CD4-positive, alpha-beta T cell treated with Interleukin-4 for 4 hours (primary cell): ENCODE measurements around the gene TMIGD3.

Source experiments
- DNase-seq: peaks from one replicate; pipeline ENCODE4 v3.0.0-alpha.2; 2020

Gene TMIGD3

DNA sequence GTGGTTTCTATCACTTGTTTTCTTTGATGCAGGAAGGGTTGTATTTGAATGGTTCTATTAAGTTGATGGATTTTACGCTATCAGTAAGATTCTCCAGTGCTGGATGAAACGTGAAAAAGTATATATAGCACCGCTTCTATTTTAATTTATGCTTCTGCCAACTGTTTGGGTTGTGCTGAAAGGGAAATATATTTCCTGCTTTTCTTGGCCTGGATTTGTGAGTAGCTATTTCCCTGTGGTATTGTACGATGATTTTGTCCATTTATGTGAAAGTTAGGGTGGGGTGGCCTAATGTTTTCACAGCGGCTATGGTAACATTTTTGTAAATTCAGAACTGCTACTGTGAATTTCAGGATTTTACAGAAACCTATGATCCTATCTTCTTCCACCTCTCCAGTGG is 29.3 kb downstream of the TMIGD3 start:
- no peak for DNase-seq

DNA sequence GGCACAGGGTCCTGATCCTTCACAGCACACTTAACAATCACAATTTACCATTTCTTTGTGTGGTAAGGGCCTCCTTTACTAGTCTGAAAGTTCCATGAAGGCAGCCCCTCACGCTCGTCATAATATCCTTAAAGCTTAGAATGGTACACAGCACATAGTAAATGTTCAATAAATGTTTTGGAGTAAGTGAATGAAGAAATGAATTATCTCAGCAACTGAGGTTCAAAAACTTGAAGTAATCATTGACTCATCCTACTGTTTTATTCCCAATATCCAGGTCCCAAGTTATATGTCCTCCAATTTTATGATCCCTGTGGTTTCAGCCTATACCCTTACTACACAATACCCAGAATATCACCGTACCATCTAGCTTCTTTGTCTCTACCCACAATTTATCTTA is 31.9 kb downstream of the TMIGD3 start:
- DNase-seq: no peak

DNA sequence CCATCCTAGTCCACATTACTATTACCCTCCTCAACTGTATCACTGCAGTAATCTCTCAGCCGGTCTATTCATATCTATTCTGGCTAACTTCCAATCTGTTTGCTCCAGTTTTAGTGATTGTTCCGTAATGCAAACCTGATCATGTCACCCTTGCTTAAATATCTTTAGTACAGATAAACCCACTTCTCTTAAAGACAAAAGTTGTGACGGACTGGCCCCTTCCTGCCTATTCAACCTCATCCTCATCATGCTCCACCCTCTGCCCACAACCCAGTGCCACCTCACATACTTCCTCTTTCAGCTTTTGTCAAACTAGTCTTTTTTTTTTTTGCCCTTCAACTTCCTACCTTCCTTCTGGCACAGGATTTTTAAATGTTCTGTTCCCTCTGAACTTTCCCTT is 32.4 kb downstream of the TMIGD3 start:
- DNase-seq: peak; percentile 87

DNA sequence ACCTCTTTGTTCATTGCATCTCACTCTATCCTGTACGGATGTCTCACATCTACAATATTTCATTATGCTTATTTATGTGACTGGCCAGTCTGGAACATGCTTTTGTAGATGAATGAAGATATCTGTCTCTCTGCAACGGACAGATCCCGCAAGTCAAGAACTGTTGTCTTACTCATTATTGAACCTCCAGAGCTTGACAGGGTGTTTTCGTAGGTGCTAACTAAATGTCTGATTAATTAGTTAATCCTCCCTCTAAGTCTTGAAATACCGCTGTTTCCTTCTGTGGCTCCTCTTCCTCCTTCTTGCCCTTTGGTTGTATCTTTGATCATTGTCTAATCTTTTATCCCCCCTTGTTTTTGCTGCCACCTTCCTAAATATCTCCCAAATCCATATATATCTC is 32.8 kb downstream of the TMIGD3 start:
- DNase-seq: peak; percentile 24

DNA sequence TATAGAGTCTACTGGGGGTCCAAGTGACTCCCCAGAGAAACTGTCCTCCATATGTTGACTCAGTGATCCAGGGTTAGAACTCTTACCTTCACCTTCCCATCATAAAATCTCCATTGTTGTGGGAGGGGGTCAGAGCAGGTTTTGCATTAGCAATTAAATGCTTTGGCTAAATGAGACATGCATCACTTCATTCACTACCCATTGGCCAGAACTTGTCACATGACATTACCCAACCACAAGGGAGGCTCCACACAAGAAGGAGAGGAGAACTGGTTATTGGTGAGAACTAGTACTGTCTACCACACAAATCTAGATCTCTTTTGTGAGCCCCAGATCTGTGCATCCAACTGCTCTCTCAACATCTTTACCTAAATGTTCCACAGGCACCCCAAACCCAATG is 33.9 kb downstream of the TMIGD3 start:
- DNase-seq: no peak

DNA sequence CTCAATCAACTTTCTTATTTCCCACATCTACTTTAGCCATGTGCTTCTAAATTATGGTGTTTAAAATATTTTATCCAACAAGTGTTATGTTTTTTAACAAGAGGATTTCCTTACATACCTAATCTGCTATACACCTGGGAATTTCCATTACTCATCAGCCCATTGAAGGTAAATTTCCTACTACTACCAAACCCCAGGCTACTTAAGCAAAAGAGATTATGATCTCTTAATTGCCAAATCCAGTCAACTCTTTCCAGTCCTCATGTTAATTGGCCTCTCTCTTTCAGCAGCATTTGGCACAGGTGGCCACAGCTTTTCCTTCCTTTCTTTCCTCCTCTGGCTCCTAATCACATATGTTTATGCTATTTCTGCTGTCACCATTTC is 34.7 kb downstream of the TMIGD3 start:
- no peak for DNase-seq

DNA sequence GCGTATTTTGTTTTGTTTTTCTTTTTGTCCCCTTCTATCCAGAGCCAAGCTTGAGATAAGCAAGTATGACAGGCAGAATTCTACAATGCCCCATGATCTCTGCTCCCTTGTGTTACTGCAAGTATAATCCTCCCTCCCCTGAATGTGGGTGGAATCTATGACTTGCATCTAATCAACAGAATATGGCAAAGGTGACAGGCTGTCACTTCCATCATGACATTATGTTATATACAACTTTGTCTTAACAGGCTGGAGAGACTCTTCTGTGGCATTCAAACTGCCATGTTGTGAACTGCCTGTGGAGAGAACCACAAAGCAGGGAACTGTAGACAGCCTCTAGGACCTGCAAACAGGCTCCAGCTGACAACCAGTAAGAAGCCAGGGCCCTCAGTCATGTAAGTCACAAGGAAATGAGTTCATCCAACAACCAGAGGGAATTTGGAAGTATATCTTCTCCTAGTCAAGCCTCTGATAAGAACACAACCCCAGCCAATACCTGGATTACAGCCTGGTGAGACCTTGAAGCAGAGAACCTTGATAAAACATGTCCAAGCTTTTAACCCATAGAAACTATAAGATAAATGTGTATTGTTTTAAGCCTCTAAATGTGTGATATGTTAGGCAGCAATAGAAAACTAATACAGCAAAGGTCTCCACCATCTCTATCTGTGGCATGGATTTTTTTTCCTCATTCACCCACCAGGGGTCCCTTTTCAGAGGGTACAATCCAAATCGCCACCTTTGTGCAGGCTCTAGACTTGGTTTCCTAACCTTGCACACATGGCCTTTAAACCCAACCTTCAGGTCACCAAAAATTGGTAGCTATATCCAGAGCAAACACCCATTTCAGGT is 35.3 kb downstream of the TMIGD3 start:
- no peak for DNase-seq

DNA sequence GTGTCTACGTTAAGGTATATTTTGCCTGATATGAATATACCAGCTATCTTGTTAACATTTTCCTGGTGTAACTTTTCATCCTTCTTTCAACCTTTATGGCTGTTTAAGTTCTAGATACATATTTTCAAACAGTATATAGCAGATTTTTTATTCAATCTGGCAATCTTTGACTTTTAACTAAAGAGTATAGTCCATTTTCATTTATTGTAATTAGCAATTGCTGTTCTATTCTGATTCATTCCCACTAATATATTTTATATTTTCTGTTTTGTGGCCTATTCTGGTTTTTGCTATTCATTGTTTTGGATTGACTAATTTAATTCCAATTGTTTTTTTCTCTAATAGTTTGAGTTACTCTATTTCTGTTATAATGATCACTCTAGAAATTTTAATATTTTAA is 37.0 kb downstream of the TMIGD3 start:
- DNase-seq: no peak

DNA sequence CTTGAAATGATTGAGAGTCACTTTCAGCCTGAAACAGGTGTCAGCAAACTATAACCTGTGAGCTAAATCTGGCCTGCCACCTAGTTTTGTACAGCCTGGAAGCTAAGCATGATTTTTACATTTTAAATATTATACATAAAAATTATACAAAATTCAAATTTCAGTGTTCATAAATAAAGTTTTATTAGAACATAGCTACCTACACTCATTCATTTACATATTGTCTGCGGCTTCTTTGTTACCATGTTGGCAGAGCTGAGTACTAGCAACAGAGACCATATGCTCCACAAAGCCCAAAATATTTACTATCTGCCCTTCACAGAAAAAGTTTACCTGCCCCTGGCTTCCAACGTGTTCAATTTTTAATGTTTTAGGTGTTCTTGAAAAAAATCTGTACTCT is 37.7 kb downstream of the TMIGD3 start:
- DNase-seq: no peak

DNA sequence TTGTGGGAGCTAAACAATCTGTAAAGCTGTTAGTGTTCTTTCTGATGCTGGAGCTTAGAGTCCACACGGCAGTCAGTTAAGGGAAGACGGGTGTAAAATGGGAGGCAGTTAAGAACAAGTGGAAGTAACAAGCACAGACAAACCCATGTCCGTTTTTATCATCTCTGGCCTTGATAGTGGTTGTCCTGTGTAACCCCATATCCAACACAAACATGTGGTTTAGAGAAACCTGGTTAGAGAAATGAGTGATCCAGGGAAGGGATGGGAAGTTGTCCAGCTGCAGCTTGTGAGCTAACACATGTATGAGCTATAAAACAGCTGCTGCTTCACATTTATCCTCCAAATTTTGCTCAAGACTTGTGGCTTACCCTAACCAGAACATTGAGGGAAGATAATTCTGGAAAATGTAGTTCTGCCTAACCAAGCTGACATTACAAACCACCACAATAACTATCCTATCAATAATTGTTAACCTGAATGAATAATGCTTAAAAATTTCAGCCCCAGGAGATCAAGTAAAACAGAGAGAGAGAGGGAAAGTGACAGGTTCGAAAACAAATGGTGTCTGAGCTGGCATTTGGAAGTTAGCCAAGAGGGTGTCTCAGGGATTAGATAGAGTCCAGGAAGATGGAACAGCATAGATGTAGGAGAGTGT is 40.3 kb downstream of the TMIGD3 start:
- no peak for DNase-seq

DNA sequence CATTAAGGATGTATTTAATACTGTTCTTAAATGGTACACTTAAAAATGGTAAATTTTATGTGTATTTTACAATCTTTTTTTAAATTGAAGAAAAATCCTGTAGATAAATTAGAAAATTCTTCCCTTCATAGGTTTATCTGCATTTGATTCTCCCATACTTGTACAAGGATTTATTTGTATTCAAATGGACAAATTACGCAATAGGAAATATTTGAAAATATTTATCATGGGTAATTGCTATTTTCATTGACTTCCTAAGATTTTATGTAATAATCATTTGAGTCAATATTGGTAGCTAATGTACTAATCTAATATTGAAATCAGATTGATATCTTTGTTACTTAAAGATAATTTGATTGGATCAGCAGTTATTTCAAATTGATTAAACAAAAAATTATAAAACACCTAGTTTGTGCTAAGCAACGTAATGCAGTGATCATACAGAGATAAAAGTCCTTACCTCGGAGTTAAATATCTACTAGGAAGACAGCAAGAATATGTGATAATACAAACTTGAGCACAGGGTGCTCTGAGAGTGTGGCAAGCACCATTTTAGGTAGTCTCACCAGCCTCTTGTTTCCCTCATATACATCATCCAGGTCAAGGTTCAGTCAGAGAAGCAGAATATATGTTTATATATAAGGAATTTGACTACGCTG is 40.9 kb downstream of the TMIGD3 start:
- no peak for DNase-seq

DNA sequence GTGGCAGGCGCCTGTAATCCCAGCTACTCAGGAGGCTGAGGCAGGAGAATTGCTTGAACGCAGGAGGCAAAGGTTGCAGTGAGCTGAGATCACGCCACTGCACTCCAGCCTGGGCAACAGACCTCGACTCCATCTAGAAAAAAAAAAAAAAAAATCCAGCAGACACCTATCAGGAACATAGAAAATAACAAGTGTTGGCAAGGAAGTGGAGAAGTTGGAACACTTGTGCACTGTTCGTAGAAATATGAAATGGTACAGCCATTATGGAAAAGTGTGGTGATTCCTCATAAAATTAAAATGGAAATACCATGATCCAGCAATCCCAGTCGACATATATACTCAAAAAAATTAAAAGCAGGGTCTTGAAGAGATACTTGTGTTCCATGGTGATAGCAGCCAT is 41.7 kb downstream of the TMIGD3 start:
- DNase-seq: no peak

DNA sequence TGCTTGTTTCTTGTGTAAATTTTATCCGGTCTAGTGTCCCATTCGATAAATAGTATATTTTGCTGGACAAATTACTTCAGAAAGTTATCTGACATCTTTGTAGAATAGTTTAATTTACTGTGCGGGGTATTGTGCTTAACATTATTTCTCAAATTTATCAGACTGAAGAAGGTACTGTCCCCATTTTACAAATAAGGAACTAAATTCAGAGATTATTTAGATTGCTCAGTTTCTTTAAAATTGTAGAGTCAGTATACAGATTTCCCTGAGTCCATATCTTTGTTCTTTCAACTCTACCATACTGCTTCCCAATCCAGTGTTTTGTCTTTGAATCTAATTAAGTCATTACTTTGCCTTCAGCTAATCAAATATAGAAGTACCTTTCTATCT is 47.8 kb downstream of the TMIGD3 start:
- no peak for DNase-seq

DNA sequence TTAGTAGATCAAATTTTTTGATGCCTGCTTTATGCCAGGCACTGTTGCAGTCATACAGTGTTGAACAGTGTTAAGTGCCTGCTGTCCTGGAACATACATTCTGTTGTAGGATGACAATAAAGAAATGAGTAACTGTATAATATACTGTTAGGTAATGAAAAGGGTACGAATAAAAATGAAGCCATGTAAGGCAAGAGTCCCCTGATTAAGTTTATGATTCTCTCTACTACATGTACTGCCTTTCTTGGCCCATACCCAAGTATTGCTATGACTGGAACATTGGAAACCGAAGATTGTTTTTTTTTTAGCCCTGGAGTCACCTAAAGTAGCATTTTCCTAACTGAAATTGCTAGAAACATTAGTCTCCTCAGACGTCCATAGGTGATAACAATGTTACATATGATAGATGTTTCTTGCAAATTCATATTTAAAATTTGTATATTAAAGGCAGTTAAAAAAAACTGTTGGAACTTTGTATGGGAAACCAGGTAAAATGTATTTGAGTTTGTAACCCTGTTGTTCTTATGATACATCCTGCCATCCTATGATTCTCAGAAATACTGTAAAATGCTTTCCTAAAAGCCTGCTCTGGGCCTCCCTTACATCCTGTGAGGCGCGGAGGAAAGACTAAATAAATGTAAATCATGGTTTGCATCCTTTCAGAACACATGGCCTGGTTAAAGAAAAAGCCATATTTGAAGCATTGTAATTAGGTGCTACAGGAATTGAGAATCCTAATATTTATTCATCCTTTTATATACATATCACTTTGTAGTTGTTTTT is 48.4 kb downstream of the TMIGD3 start:
- DNase-seq: no peak

DNA sequence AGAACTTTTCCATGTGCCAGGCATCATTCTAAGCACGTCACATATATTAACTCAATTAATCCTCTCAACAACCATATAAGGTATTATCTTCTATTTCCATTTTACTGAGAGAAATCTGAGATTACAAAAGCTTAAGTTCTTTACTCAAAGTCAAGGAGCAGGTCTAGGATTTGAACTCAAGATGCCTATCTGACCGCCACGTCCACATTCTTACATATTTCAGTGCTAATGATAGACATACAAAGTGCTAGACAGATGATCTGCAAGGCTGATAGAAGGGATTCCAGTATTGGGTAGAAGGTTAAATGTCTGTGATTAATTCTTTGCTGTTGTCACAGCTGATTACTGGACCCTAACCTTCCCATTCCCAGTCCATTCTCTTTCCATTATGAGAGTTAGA is 49.7 kb downstream of the TMIGD3 start:
- DNase-seq: no peak

DNA sequence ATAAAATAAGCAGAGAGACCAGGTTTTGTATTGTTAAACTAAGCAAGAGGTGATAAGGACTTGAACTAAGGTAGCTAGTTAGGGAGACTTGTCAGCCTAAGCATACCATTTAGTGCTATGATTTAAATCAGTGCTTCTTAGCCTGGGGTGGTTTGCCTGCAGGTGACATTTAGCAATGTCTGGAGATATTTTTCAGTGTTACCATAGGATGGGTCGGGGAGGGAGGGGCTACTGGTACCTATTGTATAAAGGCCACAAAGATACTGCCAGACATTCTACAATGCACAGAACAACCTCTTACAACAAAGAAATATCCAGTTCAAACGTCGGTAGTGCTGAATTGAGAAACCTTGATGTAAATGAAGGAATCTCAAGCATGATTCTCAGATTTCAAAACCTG is 50.9 kb downstream of the TMIGD3 start:
- no peak for DNase-seq

DNA sequence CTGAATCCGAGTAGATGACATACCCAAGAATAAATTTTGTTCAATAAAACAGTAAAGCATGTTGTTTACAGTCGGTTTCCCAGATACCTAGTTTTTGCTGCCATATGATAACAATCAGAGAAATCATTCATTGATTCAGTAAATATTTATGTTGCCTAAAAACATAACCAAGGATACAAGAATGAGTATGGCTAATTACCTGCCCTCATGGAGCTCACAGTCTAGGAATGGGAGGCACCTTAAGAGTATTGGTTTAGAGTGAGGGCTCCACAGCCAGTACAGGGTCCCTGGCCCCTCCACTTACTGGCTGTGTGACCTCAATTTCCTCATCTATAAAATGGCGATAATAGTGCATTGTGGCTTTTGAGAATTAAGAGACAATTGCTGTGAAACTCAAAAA is 53.2 kb downstream of the TMIGD3 start:
- DNase-seq: no peak

DNA sequence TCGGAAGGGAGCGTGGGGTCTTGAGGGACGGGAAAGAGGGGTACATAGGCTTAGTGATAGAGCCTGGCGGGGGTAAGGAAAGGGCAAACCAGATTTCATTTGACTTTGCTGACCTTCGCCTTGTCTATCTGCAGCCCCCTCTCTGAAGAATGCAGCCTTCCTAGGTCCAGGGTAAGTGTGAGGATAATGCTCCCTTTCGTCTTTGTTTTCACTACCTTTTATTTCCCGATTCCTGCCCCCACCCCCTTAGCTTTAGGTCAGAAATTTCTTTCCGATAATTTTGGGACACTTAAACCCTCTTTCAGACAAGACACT is 53.8 kb downstream of the TMIGD3 start:
- no peak for DNase-seq

DNA sequence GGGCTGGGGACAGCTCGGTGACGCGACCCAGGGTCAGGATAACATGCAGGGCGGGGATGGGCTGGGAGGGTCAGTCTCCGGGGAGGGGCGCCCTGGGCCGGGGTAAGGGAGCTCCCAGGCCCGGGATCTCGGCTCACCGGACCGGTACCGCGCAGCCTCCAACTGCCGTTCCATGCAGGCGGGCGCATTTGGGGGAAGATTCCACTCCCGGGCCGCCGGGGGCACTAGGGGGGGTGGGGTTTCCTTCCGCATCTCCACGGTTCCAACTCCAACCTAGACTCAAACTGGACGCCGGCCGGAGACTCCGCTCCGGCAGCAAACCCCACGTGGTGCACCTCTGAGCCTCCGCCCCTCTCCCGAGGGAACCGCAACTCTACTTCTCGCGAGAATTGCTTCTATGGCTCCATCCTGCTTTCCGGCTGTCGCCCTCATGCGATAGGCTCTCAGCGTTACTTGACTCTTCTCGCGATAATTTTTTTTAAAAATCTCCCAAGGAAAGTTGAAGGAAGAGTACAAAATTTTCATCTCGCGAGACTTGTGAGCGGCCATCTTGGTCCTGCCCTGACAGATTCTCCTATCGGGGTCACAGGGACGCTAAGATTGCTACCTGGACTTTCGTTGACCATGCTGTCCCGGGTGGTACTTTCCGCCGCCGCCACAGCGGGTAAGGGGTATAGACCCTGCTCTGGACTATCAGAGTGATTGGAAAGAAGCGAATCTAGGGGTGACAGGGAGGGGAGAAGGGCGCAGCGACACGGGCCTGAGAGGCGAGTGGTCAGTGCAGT is 54.3 kb downstream of the TMIGD3 start, which contains the start of the genes ATP5PB and WDR77:
Gene ATP5PB, plus strand, starts transcription at position 547 of the 785 bp plus-strand sequence. Its CDS starts 78 bp downstream, at position 625.
Gene WDR77, minus strand, starts transcription at position 339 of the 785 bp plus-strand sequence. Its CDS starts 87 bp downstream, at position 252.
- peak; percentile 99 for DNase-seq

DNA sequence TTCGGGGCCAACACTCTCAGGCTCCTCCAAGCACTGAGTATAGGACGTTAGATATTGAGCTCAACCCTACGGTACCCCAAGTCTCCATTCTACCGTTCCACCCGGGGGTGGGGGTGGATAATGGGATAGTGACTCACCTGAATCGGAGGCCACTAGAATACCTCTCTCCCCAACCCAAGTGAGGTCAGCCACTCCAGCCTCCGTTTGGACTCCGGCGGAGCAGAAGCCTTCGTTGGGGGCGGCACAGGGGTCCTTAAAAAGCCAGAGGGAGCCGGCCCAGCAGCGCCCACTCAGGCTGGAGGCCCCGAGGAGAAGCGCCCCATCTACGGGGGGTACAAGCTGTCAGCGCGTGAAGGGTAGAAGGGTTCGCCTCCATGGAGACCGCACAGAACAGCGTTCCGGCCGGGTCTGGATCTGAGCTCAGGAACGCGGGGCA is 54.9 kb downstream of the TMIGD3 start:
- no peak for DNase-seq

DNA sequence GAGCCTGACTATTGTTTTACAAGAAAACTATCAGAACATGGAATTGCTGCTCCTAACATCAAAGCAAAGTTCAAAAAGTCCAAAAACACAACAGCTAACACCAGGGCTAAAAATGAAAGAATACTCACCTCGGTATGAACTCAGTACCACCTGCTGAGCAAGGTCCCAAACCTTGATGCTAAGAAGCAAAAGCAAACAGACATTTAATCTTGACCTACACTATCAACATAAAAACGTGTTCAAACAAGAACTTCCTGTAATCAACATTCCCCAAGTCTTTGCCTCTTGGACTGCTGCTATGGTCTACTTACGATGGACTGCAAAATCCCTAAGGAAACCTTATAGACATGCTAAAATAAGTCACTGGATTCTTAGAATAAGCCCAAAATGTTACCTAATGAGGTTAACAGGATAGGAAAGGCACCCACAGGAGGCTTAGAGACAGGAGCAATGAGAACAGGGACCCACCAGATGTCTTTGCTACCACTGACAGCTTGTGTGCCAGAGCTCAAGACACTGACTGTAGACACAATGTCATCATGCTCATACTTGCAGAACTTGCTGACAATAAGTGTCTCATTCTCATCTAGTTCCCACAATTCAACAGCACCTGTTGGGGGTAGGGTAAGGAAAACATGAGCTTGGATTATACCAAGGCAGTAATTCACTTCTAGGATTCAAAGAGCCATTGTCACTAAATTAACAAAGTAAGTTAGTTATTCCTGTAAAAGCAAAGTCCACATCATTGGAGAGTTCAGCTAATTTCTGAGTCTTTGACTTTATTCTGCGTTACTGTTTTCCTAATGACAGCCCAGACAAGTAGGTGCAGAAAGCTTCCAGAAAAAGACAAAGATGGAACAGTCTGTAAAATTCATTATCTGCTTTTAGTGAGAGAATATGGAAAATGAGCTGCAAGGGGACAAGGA is 56.2 kb downstream of the TMIGD3 start:
- no peak for DNase-seq
